ENCODE results near the gene ZBED2. TPM values are rescaled to one million over a fixed set of nuclear protein-coding genes. Genes with fewer than 3 reads are reported as not detected.

ZBED2 gene
- total and polyA plus RNA-seq, 2 of the 8 experiments (the other 6 are each of a cell fraction or from before 2014, with no cell fraction given): not detected

DNA sequence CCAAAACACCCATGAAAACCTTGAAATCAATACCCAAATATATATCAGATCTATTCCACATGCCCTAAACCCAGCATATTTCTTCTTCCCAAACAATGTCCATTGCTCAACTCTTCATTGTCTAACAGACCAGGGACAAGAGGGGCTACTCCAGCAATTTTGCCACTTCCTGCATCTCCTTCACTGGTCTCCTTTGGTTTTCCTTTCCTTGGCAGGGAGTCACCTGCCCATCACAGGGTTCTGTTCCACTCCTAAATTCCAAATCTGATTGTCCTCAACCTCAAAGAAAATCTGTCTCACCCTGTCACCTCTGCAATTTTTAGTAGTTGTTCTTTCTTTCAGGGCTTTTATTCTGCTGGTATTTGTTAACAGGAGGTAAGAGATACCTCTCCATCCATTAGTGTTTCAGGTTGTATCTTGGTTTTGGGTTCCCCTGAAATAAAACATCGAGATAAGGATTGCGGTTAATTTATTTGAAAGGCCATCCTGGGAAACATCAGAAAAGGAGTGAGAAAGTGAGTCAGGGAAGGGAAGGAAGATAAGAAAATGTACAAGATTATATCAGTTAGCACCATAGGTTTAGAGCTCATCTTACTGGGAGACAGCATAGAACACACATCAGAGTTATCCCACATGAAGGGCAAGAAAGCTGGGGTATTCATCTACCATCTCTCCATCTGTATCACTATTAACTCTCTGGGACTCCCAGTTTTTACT is 13.6 kb downstream of the ZBED2 start:
- H4K8ac ChIP-seq (ENCODE audit: extremely low read depth, insufficient read depth, low read length): no peak overlapping the region
- H3K23ac ChIP-seq (ENCODE audit: insufficient read length): no peak overlapping the region
- H4K5ac ChIP-seq (ENCODE audit: insufficient read length, low read depth, low read length): no peak overlapping the region
- no peak overlapping the region for H3K14ac ChIP-seq (ENCODE audit: insufficient read length)
- no peak overlapping the region for H2BK15ac ChIP-seq (ENCODE audit: low read length)
- H2BK20ac ChIP-seq (ENCODE audit: low read length): no peak overlapping the region
- H3K9me3 ChIP-seq (ENCODE audit: insufficient read depth in 2 of 2, low read depth in 1 of 2, low read length in 1 of 2): peaks cover 4 to 7% of the 10 kb centered on the region in 2 experiments; a peak in 2 of 4 replicates
- POLR2A ChIA-PET (ENCODE audit: partially characterized antibody): no interaction called here
- no peak overlapping the region for H3K4ac ChIP-seq (replicated peaks; ENCODE audit: insufficient read length, low read depth, low read length)
- H3K4me2 ChIP-seq (ENCODE audit: insufficient read depth in 1 of 2, low read depth in 2 of 2, low read length in 2 of 2): no peak overlapping the region
- no peak overlapping the region for H2BK5ac ChIP-seq (ENCODE audit: low read depth, low read length)
- H3K79me2 ChIP-seq (ENCODE audit: control insufficient read depth in 1 of 2, insufficient read depth in 2 of 2, low read length in 2 of 2): no peaks in the 10 kb centered on the region
- H4K20me1 ChIP-seq (replicated peaks in 1 of 2; ENCODE audit: control insufficient read depth in 1 of 2, insufficient read depth in 2 of 2, low read length in 2 of 2): no peaks in the 10 kb centered on the region
- no peak overlapping the region for H3K4me3 ChIP-seq (ENCODE audit: extremely low read depth in 1 of 4, insufficient read depth in 2 of 4, low read depth in 3 of 4, low read length in 4 of 4)
- no peak for FAIRE-seq
- DNase-seq (ENCODE audit: low read depth in 1 of 2, low spot score in 2 of 2): no peak
- no peak overlapping the region for H4K91ac ChIP-seq (replicated peaks; ENCODE audit: insufficient read length, low read length)
- H3K9ac ChIP-seq (replicated peaks in 1 of 4; ENCODE audit: extremely low read depth in 1 of 4, low read depth in 3 of 4, low read length in 3 of 4): no peak overlapping the region
- H3K27ac ChIP-seq (ENCODE audit: low read depth, low read length): no peak overlapping the region
- no peak overlapping the region for H2AFZ ChIP-seq (ENCODE audit: low read length)
- H3K23me2 ChIP-seq (ENCODE audit: low read depth, low read length): no peaks in the 10 kb centered on the region
- no peaks in the 10 kb centered on the region for H3K4me1 ChIP-seq (replicated peaks in 1 of 4; ENCODE audit: control insufficient read depth in 3 of 4, insufficient read depth in 4 of 4, low read length in 3 of 4)
- no peak overlapping the region for H2BK120ac ChIP-seq (replicated peaks; ENCODE audit: low read depth, low read length)
- H3K27me3 ChIP-seq (replicated peaks in 1 of 4; ENCODE audit: control insufficient read depth in 3 of 4, extremely low read depth in 1 of 4, insufficient read depth in 3 of 4, low read length in 3 of 4): no peaks in the 10 kb centered on the region
- WGBS, 2 experiments (ENCODE audit: extremely low coverage in 1 of 2, insufficient coverage in 1 of 2, insufficient read length in 1 of 2, insufficient replicate concordance in 2 of 2, low coverage in 1 of 2, low lambda C conversion rate in 2 of 2, missing lambda C conversion rate in 1 of 2): 93% methylated on average over 2 of the region's 2 CpGs; no CpG with 5 or more reads in 1 of the 2 experiments
- no peaks in the 10 kb centered on the region for H3K79me1 ChIP-seq (ENCODE audit: low read depth, low read length)
- CTCF ChIA-PET (ENCODE audit: partially characterized antibody): interaction anchor here (1.0 kb wide), 1 partner anchor 11 kb away, joined by 3 read pairs; no protein-coding TSS in a partner anchor
- H3K18ac ChIP-seq (ENCODE audit: extremely low read depth, low read length): no peak overlapping the region
- H3K56ac ChIP-seq (replicated peaks; ENCODE audit: insufficient read length, low read depth, low read length): no peak overlapping the region
- TF ChIP-seq HDAC2 (IDR thresholded peaks at IDR 0.05; ENCODE audit: borderline replicate concordance in 1 of 2, low read depth in 2 of 2, low read length in 2 of 2) (no peak), SRF (IDR thresholded peaks at IDR 0.05; ENCODE audit: low read depth, low read length) (no peak), CTBP2 (IDR thresholded peaks at IDR 0.05; ENCODE audit: borderline replicate concordance, insufficient read depth, insufficient read length, low read length) (no peak)
- TF ChIP-seq, protein P1, sequence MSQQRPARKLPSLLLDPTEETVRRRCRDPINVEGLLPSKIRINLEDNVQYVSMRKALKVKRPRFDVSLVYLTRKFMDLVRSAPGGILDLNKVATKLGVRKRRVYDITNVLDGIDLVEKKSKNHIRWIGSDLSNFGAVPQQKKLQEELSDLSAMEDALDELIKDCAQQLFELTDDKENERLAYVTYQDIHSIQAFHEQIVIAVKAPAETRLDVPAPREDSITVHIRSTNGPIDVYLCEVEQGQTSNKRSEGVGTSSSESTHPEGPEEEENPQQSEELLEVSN (IDR thresholded peaks at IDR 0.05): no peak
- no peak overlapping the region for H2BK12ac ChIP-seq (ENCODE audit: low read depth, low read length)
- H3K36me3 ChIP-seq (ENCODE audit: control insufficient read depth in 2 of 4, insufficient read depth in 4 of 4, low read length in 3 of 4): no peaks in the 10 kb centered on the region
- no peak overlapping the region for H2AK5ac ChIP-seq (ENCODE audit: low read depth, low read length)

Measured in H1 (cell line).